Left cardiac atrium (tissue), 4 donors: ENCODE data around the gene ZNF335. TPM values are rescaled to one million over a fixed set of nuclear protein-coding genes. Genes with fewer than 3 reads are reported as not detected.

ENCODE experiments used
- ATAC-seq, 2 donors: fragments of 200-7000 bp; cut with Tn5 transposase; one replicate each; pipeline ENCODE4 v1.9.1; 2020; ENCODE audit warnings: mild to moderate bottlenecking in 2 of 2, moderate library complexity in 2 of 2
- DNase-seq: peaks from one replicate; pipeline ENCODE4 v3.0.0-alpha.2; 2020
- intact Hi-C, 2 donors: fragments of 100-400 bp; cut with DNase I; formaldehyde crosslinking; loops; one replicate each; pipeline versions ENCODE4 v1.14.1 to v1.15.1; 2022 to 2023
- total RNA-seq, 2 donors: library from RNA; stranded (reverse); fragmentation: NEBNext Ultra II Directional; extraction: Animal tissue kit (Norgen Biotek cat#: 25700); gene quantifications; one replicate each; pipeline ENCODE4 v1.2.1, GENCODE V29; 2021
- donor health status: DM: no; HTN: yes; CAD: no.
- donor health status: DM: no; HTN: yes; CAD: no; lungs with severe emphysema.
- donor health status: DM: yes; HTN: yes; CAD: no.
- donor health status: Dilated cardiomyopathy.

The ZNF335 gene
- total RNA-seq, 2 donors from 2014 or later = 9.1 to 9.8 TPM

- DNase-seq = no peak
- no peak for ATAC-seq
- intact Hi-C loops = no loop called here
Observed at GRCh38 chr20:45983279-45983743, 11.3 kb upstream of the ZNF335 start.

- ATAC-seq = no peak
- intact Hi-C loops = no loop called here
- no peak for DNase-seq
Observed at GRCh38 chr20:45981261-45981660, 9.3 kb upstream of the ZNF335 start.

GRCh38 chr20:45976086-45976485, 4.1 kb upstream of the ZNF335 start:
- intact Hi-C loops = no loop called here
- ATAC-seq = no peak
- DNase-seq = no peak

GRCh38 chr20:45975686-45976085, 3.7 kb upstream of the ZNF335 start:
- intact Hi-C loops = no loop called here
- no peak for ATAC-seq
- DNase-seq = no peak

DNA sequence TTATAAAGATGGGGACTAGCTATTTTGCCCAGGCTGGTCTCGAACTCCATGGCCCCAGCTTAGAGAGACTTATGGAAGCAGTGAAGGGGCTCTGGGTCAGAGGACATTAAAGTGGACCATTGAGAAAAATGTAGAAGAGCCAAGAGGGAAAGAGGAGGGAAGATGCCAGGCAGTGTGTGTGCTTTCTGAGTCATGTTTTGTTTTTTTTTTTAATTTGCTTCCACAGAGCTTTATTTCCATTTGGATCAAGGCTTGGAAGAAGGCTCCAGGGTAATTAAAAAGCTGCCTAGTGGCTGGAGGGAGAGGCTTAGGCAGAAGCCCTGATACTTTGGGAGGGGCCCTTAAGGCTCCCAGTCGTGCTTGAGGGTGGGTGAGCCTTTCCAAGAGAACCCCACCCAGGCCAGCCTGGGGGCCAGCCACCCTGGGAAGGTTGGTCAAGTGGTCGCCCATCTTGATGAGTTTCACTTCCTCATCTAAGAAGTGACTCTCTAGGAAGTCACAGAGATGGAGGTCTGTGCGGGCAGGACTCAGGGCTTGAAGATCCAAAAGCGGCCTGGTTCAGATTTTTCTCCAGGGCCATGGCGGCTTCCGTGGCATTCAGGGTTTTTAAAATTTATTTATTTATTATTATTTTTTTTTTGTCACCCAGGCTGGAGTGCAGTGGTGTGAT, 3.0 kb upstream of the ZNF335 start:
- intact Hi-C loops = no loop called here
- ATAC-seq = no peak
- no peak for DNase-seq

GRCh38 chr20:45972500-45973183, 639 bp upstream of the ZNF335 start:
- DNase-seq (no peak), ATAC-seq (no peak)
- intact Hi-C loops = no loop called here

DNA sequence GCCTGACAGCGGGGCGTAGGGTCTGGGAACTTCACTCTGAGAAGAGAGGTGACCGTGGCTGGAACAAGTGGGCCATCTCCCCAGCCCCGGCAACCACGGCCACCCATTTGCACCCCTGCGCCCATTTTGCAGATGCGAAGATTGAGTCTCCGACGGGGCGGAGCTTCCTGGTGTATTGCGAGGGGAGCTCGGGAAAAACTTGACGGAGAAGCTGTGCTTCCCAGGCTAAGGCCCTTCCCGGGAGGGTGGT, 653 bp downstream of the ZNF335 start:
- ATAC-seq = no peak
- no peak for DNase-seq
- intact Hi-C loops = no loop called here

DNA sequence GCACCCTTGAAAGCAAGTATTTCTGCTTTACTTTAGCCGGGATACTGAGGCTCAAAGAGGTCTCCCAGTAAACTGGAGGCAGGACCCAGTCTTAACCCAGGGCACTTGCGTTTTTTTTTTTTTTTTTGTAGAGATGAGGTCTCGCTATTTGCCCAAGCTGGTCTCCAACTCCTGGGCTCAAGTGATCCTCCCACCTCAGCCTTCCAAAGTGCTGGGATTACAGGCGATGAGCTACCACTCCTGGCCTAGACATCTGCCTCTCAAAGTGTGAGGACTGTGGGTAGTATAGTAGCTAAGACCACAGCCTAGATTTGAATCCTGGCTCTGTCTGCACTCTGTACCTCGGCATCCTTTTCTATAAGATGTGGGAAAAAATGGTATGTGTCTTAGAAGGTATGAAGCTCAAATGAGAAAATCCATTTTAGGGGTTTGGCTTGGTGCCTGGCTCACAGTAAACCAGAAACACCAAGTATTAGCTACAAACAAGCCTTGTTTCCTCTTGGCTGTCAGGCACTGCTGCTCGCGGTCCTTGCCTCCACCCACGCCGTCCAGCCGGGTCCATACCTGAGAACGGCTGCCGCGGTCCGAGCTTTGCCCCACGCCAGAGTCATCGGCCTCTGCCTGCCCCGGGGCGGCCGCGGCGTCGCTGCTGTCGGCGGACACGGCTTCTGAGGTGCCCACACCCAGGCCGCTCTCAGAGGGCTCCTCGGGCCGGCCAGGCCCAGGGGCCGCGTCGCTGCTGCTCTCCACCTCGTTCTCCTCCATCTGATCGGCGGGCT, 1.2 kb downstream of the ZNF335 start:
- DNase-seq (no peak), ATAC-seq (peak; percentile 2 to 12)
- intact Hi-C loops = no loop called here

DNA sequence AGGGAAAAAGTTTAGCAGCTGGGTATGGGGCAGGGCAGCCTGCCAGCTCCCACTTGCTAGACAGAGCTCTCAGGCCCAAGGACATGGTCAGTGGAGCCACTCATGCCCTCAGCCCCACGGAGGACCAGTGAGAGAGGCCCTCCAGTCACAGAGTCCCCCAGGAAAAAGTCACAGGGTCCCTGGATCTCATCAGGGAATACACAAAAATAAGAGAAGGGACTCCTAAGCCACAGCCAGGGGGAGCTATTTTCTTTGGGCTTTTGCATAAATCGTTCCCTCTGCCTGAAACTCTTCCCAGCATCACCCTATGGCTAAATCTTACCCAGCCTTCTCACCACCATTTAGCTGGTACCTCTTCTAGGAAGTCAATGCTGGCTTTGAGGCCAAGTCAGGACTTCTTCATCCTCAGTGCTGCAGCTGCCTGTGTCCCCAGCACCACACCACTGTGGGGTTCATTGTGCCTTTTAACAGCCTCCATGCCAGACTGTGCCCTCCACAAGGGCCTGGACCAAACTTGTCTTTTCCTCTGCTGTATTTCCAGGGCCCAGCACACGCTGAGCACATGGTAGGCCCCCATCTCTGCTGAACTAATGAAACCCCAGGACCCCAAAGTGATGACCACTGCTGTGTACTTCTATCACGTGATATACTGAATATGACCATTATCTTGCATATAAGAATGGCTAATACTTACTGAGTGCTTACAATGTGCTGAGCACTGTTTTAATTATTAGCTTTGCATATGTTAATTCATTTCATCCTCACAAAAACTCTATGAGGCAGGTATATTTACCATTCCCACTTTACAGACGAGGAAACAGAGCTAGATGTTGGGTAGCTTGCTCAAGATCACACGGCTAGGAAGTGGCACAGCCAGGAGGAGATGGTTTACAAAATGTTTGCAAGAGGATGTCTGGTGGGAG, 2.0 kb downstream of the ZNF335 start:
- ATAC-seq = no peak

DNA sequence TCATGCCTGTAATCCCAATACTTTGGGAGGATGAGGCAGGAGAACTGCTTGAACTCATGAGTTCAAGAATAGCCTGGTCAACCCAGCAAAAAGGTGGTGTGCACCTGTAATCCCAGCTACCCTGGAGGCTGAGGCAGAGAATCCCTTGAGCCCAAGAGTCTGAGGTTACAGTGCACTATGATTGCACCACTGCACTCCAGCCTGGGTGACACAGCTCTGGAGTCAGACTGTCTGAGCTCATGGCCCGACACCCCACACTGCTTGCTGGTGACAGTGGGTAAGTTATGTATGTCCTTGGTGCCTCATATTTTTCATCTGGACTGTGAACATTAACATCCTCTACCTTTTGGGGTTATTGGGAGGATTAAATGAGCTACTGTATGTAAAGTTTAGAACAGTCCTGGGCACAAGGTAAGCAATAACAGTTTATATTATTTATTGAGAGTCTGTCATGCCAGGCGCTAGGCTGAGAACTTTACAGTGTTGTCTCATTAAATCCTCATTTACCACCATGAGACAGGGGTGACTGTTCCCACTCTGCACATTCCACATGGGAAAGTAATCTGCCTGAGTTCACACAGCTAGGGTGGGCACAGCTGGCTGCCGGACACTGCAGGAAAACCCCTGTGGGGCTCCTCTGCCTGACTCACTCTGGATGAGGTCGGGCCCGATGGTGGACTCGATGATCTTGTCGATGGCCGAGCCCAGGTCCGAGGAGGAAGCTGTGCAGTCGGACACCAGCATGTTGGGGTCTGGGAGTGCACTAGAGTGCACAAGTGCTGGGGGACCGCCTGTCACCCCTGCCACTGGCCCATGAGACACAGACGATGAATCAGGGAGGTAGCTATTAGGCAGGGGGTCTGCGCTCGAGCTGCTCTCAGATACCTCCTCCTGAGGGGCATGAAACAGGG, 2.9 kb downstream of the ZNF335 start:
- intact Hi-C loops = no loop called here
- ATAC-seq = no peak
- no peak for DNase-seq

More for the DNA sequence above, 2.0 kb downstream of the ZNF335 start:
- no peak for DNase-seq
- intact Hi-C loops = no loop called here

DNA sequence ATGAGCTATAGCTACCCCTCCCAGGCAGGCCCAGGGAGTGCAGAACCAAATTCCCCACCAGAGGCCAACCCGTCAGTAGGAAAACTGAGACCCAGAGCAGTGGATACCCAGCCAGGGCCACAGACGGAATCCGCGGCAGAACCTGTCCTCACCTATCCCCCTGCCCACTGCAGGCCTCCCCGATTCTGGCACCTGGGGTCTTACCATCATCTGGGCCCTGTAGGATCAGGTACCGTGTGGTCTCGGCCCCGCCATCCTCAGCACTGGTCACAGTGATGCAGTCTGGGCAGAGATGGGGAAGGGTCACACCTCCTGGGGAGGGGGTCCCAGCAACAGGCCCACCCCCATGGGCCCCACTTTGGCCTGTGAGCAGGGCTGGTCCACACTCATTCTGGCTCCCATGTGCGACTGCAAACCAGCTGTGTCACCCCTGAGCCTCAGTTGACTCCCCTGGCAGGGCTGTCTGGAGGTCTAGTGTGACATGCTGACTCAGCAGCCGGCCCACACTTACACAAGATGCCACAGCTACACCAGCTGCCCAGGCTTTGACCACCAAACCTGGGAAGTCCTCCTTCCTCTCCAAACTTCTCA, 3.8 kb downstream of the ZNF335 start:
- no peak for DNase-seq
- no peak for ATAC-seq
- intact Hi-C loops = no loop called here

- ATAC-seq (no peak), DNase-seq (no peak)
- intact Hi-C loops = no loop called here
Observed at GRCh38 chr20:45967551-45968080, 4.4 kb downstream of the ZNF335 start.

DNA sequence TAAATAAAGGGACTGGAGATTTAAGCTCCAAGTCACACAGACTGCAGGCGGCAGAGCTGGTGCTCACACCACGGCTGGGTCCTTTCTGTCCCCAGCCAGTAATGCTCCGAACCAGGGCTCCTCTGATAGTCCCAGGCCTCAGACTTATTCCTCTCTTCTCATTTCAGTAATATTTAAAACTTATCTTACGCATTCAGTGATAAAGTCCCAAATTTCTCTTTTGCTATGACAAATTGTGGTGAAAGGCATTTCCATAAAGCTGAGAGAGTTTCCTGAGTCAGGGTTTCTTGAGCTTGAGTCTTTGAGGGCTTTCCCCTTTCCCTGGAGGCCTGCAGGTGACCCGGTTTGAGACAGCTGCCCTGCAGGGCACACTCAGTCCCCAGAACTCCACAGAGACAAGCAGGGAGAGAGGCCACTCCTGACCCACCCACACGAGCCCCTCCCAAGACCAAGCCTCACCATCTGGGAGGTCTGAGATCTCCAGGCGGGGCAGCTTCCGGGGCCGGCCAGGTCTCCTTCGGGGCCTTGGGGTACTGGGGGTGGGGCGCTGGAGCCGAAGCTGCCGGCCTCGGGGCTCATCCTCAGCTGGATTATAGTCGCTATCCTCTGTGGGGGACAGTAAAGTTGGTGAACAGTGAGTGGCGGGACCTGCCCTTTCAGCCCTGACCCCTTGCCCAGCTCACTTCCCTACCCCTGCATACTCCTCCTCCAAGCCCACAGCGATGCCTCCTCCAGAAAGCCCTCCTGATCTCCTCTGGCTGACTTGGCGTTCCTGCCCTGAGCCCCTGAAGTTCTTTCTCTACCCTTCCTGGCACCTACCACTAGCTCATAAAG, 6.6 kb downstream of the ZNF335 start:
- DNase-seq = no peak
- no peak for ATAC-seq
- intact Hi-C loops = no loop called here

DNA sequence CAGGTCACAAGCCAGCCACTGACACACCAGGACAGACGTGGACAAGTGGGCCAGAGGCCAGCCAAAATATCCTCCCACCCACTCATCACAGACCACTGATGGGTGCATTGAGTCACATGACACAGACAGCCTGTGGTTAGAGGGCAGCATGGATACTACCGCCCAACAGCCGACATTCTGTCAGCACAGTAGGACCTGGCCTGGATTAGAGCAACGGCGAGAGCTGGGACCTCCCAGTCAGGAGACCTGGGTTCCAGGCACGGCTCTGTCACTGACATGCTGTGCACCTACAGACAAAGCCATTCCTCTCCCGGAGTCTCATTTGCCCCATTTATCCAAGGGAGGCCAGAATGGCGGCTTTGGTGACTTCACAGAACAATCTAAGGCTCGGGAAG, 8.0 kb downstream of the ZNF335 start:
- intact Hi-C loops = loop anchor here in 1 of 2 donors (5.0 kb wide), 1 partner anchor 142 kb away; no protein-coding TSS in a partner anchor
- DNase-seq (no peak), ATAC-seq (no peak)

DNA sequence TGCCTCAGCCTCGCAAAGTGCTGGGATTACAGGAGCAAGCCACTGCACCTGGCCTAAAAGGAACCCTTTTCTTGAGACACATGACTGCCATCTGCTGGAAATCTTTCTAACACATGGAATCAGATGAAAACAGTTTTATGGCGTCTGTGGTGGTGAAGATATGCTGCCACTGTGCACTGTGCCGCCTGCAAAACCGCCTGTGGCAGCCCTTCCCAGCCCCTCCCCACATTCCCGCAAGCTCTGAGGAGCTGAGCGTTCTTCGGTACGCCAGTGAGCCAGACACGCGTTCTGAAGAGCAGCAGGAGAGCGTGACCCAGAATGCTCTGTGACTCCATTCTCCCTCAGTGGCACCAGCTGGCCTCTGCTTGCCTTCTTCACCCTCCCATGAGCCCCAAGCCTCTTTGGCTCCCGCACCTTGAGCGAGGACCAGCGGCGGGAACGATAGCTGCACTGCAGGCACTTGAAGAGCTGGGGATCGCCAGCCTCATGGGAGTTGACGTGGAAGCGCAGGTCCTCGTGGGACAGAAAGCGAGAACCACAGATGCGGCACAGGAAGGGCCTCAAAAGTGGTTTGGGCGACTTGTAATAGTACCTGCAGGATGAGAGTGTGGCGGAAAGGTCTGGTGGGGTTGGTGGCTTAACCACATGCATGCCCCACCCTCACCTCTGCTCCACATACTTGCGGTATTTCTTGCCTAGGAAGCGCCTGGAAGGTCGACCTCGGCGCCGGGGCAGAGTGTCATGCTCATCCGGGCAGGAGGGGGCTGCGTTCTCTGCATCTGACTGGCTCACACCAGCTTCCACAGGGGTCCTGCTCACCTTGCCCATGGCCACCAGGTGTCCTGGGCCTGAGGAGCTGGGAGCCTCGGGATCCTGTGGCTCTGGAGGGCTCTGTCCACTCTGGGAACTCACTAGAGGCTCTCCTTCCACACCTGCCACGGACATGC, 8.7 kb downstream of the ZNF335 start:
- ATAC-seq (no peak), DNase-seq (no peak)
- intact Hi-C loops = loop anchor here in 1 of 2 donors (2.0 to 5.0 kb wide), 2 partner anchors 73 to 141 kb away; partner anchors contain the start of genes CTSA and NEURL2
